Measurements from ENCODE around the gene ACAD8.

GRCh38 chr11:134283461-134284230 lies 30.3 kb downstream of the ACAD8 start:
- no peak for TF ChIP-seq POLR2A (IDR thresholded peaks at IDR 0.05)
- TF ChIP-seq, protein P1, sequence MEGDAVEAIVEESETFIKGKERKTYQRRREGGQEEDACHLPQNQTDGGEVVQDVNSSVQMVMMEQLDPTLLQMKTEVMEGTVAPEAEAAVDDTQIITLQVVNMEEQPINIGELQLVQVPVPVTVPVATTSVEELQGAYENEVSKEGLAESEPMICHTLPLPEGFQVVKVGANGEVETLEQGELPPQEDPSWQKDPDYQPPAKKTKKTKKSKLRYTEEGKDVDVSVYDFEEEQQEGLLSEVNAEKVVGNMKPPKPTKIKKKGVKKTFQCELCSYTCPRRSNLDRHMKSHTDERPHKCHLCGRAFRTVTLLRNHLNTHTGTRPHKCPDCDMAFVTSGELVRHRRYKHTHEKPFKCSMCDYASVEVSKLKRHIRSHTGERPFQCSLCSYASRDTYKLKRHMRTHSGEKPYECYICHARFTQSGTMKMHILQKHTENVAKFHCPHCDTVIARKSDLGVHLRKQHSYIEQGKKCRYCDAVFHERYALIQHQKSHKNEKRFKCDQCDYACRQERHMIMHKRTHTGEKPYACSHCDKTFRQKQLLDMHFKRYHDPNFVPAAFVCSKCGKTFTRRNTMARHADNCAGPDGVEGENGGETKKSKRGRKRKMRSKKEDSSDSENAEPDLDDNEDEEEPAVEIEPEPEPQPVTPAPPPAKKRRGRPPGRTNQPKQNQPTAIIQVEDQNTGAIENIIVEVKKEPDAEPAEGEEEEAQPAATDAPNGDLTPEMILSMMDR (IDR thresholded peaks at IDR 0.05), result no peak
